GM18526 (cell line): ENCODE measurements around the gene SH3BGRL3.

Experiments used
- POLR2A ChIP-seq: IDR thresholded peaks from 3 replicates; pipeline ENCODE4 v1.6.1; 2011; ENCODE audit not compliant: insufficient read length; ENCODE audit errors: extremely low read depth

Gene SH3BGRL3

GRCh38 chr1:26296340-26297056 lies 16.6 kb downstream of the SH3BGRL3 start:
- TF ChIP-seq POLR2A = no peak

DNA sequence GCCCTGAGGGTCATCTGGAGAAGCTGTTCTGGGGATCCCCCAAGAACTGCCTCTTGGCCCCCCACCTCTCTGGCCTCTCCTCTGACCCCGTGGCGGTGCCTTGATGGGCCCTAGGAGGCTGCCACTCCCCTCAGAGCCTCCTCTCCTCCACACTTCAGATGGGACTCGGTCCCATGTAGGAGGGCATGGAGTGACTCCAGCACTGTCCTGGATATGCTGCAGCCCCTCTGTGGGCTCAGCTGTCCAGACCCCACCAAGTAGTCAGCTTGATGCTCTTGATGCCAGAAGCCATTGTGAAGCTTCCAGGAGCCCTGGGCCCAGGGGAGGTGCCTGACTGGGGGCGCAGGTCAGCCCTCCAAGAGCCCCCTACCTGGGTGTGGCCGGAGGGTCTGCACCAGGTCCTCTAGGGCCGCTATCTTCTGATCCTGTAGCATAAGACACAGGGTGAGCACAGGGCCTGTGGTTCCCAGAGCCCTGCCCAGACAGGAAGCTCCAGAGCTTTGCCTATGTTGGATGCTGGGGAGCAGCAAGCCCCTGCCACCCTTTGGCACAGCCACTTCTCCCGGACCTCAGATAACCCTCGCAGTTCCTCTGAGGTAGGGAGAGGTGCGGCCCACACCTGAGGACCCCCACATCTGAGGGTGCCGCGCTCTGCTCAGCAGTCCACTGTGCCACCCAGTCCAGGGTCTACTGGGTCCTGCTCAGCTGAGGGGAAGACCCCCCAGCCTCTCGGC lies 17.3 kb downstream of the SH3BGRL3 start:
- no peak for TF ChIP-seq POLR2A

- TF ChIP-seq POLR2A = no peak
These were observed 17.9 kb downstream of the SH3BGRL3 start for GRCh38 chr1:26297791-26298124.

DNA sequence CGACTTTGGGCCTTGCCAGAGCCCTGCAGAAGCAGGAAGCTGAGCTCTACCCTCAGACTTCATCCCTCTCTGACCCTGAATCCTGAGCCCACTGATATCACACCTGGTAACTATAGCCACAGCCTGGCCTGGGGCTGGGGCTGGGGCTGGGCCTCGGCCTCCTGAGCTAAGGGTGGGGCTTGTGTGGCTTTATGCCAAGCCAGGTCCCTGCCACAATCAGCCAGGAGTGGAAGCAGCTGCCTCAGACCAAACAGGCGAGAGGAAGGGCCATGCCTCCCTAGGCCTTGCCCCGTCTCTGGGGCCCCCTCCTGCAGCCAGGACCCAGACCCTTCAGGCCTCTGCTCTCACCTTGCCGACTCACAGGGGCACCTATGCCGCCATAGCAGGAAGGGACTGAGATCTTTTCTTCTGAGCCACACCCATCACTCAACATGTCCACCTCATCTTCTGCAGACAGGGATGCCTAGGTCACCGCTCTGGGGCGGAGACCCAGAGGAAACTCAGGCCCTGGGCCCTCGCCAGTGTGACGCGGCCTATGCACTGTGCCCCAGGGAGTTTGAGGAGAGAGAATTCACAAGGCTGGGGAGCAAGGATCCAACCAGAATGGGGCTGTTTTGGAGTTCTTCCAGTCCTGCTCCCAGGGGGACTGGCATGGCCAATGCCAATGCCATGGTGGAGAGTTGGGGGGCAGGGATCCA lies 20.8 kb downstream of the SH3BGRL3 start:
- no peak for TF ChIP-seq POLR2A

GRCh38 chr1:26302733-26303405 lies 23.0 kb downstream of the SH3BGRL3 start:
- TF ChIP-seq POLR2A = no peak

DNA sequence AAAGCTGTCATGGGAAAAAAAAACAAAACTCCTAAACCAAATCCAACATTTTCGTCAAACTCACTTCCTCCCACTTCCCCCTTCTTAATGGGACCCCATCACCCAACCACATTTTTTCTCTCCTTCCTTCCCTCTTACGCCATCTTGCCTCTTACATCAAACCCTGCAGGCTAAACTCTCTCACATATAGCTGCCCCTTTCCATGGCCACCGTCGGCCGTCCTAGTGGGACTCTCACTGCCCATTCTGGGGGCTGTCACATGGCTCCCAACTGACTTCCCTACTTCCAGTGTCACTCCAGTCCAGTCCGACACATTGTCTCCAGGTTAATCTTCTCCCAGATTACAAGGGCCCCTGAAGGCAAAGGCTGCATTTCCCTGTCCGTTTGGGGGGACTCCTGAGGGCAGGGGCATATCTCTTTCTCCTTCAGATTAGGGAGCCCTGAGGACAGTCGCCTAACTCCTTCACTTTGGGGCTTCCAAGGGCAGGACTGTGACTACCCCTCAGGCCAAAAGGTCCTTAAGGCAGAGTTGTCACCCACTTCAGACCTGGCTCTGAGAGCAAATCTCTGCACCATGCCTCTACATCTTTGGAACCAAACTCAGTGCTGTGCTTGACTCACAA lies 25.9 kb downstream of the SH3BGRL3 start:
- TF ChIP-seq POLR2A = no peak

- TF ChIP-seq POLR2A = peak; percentile 35
These were observed 26.7 kb downstream of the SH3BGRL3 start, which contains the start of gene UBXN11 for GRCh38 chr1:26306290-26307229. Gene UBXN11 (minus strand): TSS chr1:26306636. CDS start chr1:26302883, 3,753 bp downstream.

GRCh38 chr1:26307363-26307781 lies 27.5 kb downstream of the SH3BGRL3 start:
- no peak for TF ChIP-seq POLR2A

GRCh38 chr1:26314501-26314900 lies 34.6 kb downstream of the SH3BGRL3 start:
- TF ChIP-seq POLR2A = no peak

- no peak for TF ChIP-seq POLR2A
These were observed 36.3 kb downstream of the SH3BGRL3 start for GRCh38 chr1:26315874-26316850.

DNA sequence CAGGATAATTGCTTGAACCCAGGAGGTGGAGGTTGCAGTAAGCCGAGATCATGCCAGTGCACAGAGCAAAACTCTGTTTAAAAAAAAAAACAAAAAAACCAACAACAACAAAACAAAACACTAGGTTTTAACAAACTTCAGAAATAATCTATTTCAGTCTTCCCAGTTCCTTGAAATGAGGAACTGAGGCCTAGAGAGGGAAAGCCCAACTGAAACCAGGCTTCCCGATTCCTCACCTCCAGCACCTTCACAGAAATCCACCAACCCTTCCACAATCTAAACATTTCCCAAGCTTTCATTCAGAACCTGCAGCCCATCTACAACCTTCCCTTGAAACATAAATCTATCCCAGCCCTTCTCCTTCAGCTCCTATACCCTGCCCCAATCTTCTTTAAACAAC lies 37.3 kb downstream of the SH3BGRL3 start:
- no peak for TF ChIP-seq POLR2A

DNA sequence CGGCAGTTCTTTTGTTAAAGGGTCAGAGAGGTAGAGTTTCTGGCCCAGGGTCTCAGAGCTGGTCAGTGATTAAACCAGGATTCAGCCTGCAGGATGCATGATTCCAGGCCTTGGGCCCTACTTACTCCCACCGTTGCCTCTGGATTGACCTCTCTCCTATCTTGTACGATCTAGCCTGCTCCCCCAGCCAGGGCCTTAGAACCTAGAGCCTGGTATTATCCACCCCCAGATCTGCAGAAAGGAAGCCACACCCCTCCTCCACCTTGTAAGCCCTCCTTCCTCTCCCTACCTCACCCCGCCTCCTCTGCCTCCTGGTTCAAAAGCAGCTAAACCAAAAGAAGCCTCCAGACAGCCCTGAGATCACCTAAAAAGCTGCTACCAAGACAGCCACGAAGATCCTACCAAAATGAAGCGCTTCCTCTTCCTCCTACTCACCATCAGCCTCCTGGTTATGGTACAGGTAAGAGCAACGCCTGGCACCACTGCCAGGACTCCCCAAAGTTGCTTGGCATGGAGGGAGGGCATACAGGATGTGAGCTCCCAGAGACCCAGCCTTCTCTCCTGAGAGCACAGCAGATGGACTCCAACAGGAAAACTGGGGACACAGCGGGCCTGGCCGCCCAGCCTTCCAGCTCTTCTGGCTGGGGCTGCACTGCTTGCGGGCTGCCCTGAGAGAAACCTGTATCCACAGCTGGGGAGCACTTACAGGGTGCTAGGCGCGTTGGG lies 37.9 kb downstream of the SH3BGRL3 start, which contains the start of gene CD52:
Gene CD52, plus strand, starts transcription at position 347 of the 726 bp plus-strand sequence. Its CDS starts 60 bp downstream, at position 407.
- TF ChIP-seq POLR2A = peak; percentile 83

- TF ChIP-seq POLR2A = peak; percentile 37
These were observed 38.6 kb downstream of the SH3BGRL3 start for GRCh38 chr1:26318338-26319064.
